Activated CD4-positive, alpha-beta T cell treated with anti-CD3 and anti-CD28 coated beads, Interleukin-2, amount 50 U/mL, for 48 hours (primary cell): ENCODE results near the gene SPAG6.

Experiments
- DNase-seq, 2 experiments: peaks; one replicate each; pipeline ENCODE4 v3.0.0-alpha.2; 2020

SPAG6 gene

DNA sequence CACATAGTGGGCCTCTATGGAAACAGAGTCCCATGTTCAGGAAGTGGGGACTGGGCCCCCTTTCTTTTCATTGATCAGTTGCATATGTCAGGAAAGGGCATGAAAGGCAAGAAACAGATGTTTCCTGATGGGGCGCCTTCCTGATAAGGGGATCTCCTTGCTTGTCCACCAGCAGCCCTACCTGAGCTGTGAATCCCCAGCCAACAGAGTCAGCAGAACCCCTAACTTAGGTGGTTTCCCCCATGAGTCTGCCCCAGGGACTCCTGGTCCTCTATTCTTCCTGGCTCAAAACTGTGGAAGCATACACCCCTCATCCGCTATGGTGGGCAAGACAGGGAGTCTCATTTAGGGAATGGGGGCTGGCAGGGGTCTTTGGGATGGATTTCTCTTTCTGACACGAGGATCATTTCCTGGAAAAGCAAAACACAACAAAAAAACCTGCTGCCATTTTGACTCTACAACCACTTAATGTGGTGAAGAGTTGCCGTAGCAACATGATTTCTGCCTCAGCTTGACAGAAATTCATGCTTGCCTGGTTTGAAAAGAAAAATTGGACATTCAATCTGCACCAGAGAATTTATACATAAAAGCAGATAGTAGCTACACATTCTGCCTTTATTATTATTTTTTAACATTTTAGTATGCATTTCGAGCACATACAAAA lies 119.8 kb downstream of the SPAG6 start:
- DNase-seq = no peak

- DNase-seq = no peak
Observed at GRCh38 chr10:22466763-22467334, 121.6 kb downstream of the SPAG6 start.
